NT2/D1 (cell line): ENCODE measurements around the gene TRABD.

Source experiments
- YY1 ChIP-seq: IDR thresholded peaks from 2 replicates; pipeline ENCODE4 v1.6.1; 2011; ENCODE audit not compliant: insufficient read length, insufficient read depth
- ZNF274 ChIP-seq: IDR thresholded peaks from 2 replicates; pipeline ENCODE4 v1.6.1; 2011; ENCODE audit warnings: mild to moderate bottlenecking, low read depth, low read length

- TF ChIP-seq ZNF274 (no peak), YY1 (no peak)
Observed at GRCh38 chr22:50174382-50175190, 11.1 kb upstream of the TRABD start.
